K562 (cell line): ENCODE results near the gene RSPH3. TPM values are rescaled to one million over a fixed set of nuclear protein-coding genes. Genes with fewer than 3 reads are reported as not detected.

Experiments
- ATF1 ChIP-seq, 2 experiments: fragments of 450-650 bp in 1 of 2; IDR thresholded peaks; 2 replicates each; pipeline ENCODE4 v1.6.1; 2016; ENCODE audit warnings: missing compliant biosample characterization in 1 of 2, missing genetic modification characterization in 1 of 2
- CBFB ChIP-seq: sonication (generic); formaldehyde crosslinking; IDR thresholded peaks from 2 replicates; pipeline ENCODE4 v1.4.0; 2020; ENCODE audit warnings: mild to moderate bottlenecking, missing genetic modification reagents
- CCNT2 ChIP-seq: IDR thresholded peaks from 2 replicates; pipeline ENCODE4 v1.6.1; 2011; ENCODE audit warnings: borderline replicate concordance, low read depth, mild to moderate bottlenecking, moderate library complexity, mixed read lengths, low read length; ENCODE audit not compliant: insufficient read length; ENCODE audit errors: extremely low read depth
- E2F3 ChIP-seq: fragments of 250-450 bp; sonication (Bioruptor Pico); IDR thresholded peaks from 2 replicates; pipeline ENCODE4 v1.4.0; 2020; ENCODE audit warnings: mild to moderate bottlenecking
- KDM1A ChIP-seq, 2 experiments: fragments of 450-650 bp; IDR thresholded peaks; 2 replicates each; pipeline ENCODE4 v1.6.1; 2016; ENCODE audit warnings: mild to moderate bottlenecking in 2 of 2
- LEF1 ChIP-seq: fragments of 450-650 bp; IDR thresholded peaks from 2 replicates; pipeline ENCODE4 v1.6.1; 2016; ENCODE audit warnings: mild to moderate bottlenecking
- MEIS2 ChIP-seq: fragments of 450-650 bp; IDR thresholded peaks from 2 replicates; pipeline ENCODE4 v1.6.1; 2014; ENCODE audit warnings: mild to moderate bottlenecking; ENCODE audit not compliant: partially characterized antibody
- NBN ChIP-seq: fragments of 450-650 bp; IDR thresholded peaks from 2 replicates; pipeline ENCODE4 v1.6.1; 2016; ENCODE audit warnings: low read depth, mild to moderate bottlenecking
- NFIC ChIP-seq: fragments of 450-650 bp; IDR thresholded peaks from 2 replicates; pipeline ENCODE4 v1.6.1; 2017; ENCODE audit warnings: mild to moderate bottlenecking, inconsistent platforms
- NRF1 ChIP-seq, 2 experiments: fragments of 450-650 bp; IDR thresholded peaks in 1 of 2; conservative IDR thresholded peaks in 1 of 2; 2 replicates each; pipeline ENCODE4 v1.6.1; 2014; ENCODE audit warnings: mild to moderate bottlenecking in 2 of 2
- POLR2AphosphoS5 ChIP-seq: IDR thresholded peaks from 2 replicates; pipeline ENCODE4 v1.6.1; 2011; ENCODE audit warnings: mild to moderate bottlenecking, low read depth, low read length, moderate library complexity; ENCODE audit not compliant: control insufficient read depth, insufficient read depth
- RFX5 ChIP-seq: IDR thresholded peaks from 2 replicates; pipeline ENCODE4 v1.6.1; 2011; ENCODE audit warnings: low read depth, mild to moderate bottlenecking, improper control_type of control experiment, low read length
- SRSF3 ChIP-seq: fragments of 200-400 bp; formaldehyde crosslinking; IDR thresholded peaks from 2 replicates; pipeline ENCODE4 v1.6.1; 2016; ENCODE audit warnings: mild to moderate bottlenecking, low read length, moderate library complexity; ENCODE audit not compliant: insufficient read depth
- ZC3H11A ChIP-seq: IDR thresholded peaks from 2 replicates; pipeline ENCODE4 v1.6.1; 2012; ENCODE audit warnings: low read depth, low read length, improper control_type of control experiment
- ZNF311 ChIP-seq: fragments of 250-450 bp; sonication (Bioruptor Pico); IDR thresholded peaks from 2 replicates; pipeline ENCODE4 v1.4.0; 2020; ENCODE audit warnings: mild to moderate bottlenecking, moderate library complexity
- ZNF717 ChIP-seq: fragments of 250-450 bp; sonication (Bioruptor Pico); IDR thresholded peaks from 2 replicates; pipeline ENCODE4 v1.5.0; 2021
- polyA plus RNA-seq, 8 experiments: library from polyadenylated mRNA; depleted of rRNA in 4 of 8; stranded (reverse) in 5 of 8; unstranded in 3 of 8; fragments of >200 nt; fragmentation: Nextera tagmentation in 2 of 8; fragmentation: Illumina TruSeq in 1 of 8; extraction: Ambion mirVana in 2 of 8; extraction: Trizol in 1 of 8; gene quantifications; 2 replicates each; pipeline versions ENCODE4 v1.2.1 to v1.2.3, GENCODE V29; 2011 to 2014; ENCODE audit warnings: inconsistent platforms in 1 of 8, missing spikeins in 1 of 8
- total RNA-seq, 7 experiments: library from RNA; depleted of rRNA in 6 of 7; stranded (reverse); fragments of >200 nt in 6 of 7; fragmentation: Illumina TruSeq in 2 of 7; extraction: Trizol in 2 of 7; gene quantifications; 2 replicates each; pipeline versions ENCODE4 v1.2.1 to v1.2.3, GENCODE V29; 2011 to 2021; ENCODE audit warnings: low replicate concordance in 1 of 7
- TF ChIP-seq, protein P1 (sequence below): sonication (generic); formaldehyde crosslinking; IDR thresholded peaks from 2 replicates; pipeline ENCODE4 v1.8.1; 2023; ENCODE audit warnings: mild to moderate bottlenecking, missing genetic modification reagents
- TF ChIP-seq, protein P2 (sequence below): fragments of 450-650 bp; formaldehyde crosslinking; IDR thresholded peaks from 2 replicates; pipeline ENCODE4 v1.4.0; 2022; ENCODE audit warnings: mild to moderate bottlenecking, moderate library complexity
- TF ChIP-seq, protein P3 (sequence below): fragments of 200-800 bp; sonication (Bioruptor generic); IDR thresholded peaks from 2 replicates; pipeline ENCODE4 v1.6.1; 2017; ENCODE audit warnings: missing genetic modification characterization, missing compliant biosample characterization
- TF ChIP-seq, protein P4 (sequence below): sonication (generic); formaldehyde crosslinking; IDR thresholded peaks from 2 replicates; pipeline ENCODE4 v1.8.0; 2022; ENCODE audit warnings: missing genetic modification reagents, mild to moderate bottlenecking, borderline replicate concordance
- TF ChIP-seq, protein P5 (sequence below): fragments of 250-450 bp; sonication (Bioruptor Pico); IDR thresholded peaks from 2 replicates; pipeline ENCODE4 v1.4.0; 2020; ENCODE audit warnings: mild to moderate bottlenecking
- TF ChIP-seq, protein P6 (sequence below): fragments of 450-650 bp; IDR thresholded peaks from 2 replicates; pipeline ENCODE4 v1.6.1; 2016; ENCODE audit warnings: low read depth, mild to moderate bottlenecking, moderate library complexity

RSPH3 gene
- total and polyA plus RNA-seq, 9 of the 15 experiments (the other 6 are each of a cell fraction or from before 2014, with no cell fraction given): 0.52 to 2.9 (median 1.5) TPM

DNA sequence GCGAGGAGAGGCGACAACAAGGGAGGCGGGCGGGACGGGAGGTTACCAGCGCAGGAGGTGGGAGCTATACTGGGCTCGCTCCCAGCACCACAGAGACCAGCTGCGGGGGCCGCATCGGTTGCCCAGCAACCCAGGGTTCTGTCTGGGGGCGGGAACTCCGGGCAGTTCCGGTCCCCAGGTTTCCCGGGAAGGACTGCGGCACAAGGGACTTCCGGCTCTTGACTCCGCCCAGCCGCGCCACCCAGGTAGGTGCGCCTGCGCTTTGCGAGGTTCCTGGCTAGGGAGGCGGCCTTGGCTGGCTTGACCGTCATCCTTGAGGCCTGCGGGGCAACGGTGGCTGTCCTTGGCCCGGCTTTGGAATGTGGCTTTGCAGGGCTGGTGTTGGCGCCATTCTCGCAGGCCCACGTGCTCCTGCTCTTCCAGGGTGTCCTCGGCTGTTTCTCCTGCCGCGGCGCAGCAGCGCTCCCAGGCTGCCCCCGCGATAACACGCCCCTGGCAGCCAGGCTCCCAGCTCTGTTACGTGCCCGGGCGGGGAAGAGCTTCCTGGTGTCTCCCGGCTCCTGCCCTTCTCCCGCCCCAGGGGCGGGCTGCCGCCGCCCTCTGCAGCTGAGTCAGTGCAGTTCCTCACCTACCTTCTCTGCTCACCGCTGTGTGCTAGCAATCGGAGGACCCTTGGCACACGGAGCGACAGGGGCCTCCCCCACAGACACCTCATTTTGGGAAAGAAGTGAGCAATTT lies at the start of gene RSPH3 (continued):
- TF ChIP-seq NRF1 (conservative IDR thresholded peaks at IDR 0.05 in 1 of 2, IDR thresholded peaks at IDR 0.05 in 1 of 2) (peak; percentile 98), NBN (peak; percentile 89), POLR2AphosphoS5 (peak; percentile 86; the same call in 1 of the 2 replicates), RFX5 (no peak), ATF1 (CRISPR knock-in tag; IDR thresholded peaks at IDR 0.05) (no peak), ATF1 (tag; IDR thresholded peaks at IDR 0.05) (peak; percentile 87), LEF1 (0 out of 2 replicates have a peak, but pooled peaks have one; percentile 23), ZNF311 (CRISPR knock-in tag) (no peak), ZC3H11A (no peak), ZNF717 (CRISPR knock-in tag) (no peak), E2F3 (CRISPR knock-in tag) (peak; percentile 91), MEIS2 (peak; percentile 87), KDM1A (IDR thresholded peaks at IDR 0.05) (no peak), CBFB (no peak), CCNT2 (peak; percentile 76), SRSF3 (no peak), NFIC (peak; percentile 69)
- TF ChIP-seq, protein P1, sequence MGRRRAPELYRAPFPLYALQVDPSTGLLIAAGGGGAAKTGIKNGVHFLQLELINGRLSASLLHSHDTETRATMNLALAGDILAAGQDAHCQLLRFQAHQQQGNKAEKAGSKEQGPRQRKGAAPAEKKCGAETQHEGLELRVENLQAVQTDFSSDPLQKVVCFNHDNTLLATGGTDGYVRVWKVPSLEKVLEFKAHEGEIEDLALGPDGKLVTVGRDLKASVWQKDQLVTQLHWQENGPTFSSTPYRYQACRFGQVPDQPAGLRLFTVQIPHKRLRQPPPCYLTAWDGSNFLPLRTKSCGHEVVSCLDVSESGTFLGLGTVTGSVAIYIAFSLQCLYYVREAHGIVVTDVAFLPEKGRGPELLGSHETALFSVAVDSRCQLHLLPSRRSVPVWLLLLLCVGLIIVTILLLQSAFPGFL: 0 out of 2 replicates have a peak, but pooled peaks have one; percentile 49
- TF ChIP-seq, protein P2, sequence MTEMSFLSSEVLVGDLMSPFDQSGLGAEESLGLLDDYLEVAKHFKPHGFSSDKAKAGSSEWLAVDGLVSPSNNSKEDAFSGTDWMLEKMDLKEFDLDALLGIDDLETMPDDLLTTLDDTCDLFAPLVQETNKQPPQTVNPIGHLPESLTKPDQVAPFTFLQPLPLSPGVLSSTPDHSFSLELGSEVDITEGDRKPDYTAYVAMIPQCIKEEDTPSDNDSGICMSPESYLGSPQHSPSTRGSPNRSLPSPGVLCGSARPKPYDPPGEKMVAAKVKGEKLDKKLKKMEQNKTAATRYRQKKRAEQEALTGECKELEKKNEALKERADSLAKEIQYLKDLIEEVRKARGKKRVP (CRISPR knock-in tag): no peak
- TF ChIP-seq, protein P3, sequence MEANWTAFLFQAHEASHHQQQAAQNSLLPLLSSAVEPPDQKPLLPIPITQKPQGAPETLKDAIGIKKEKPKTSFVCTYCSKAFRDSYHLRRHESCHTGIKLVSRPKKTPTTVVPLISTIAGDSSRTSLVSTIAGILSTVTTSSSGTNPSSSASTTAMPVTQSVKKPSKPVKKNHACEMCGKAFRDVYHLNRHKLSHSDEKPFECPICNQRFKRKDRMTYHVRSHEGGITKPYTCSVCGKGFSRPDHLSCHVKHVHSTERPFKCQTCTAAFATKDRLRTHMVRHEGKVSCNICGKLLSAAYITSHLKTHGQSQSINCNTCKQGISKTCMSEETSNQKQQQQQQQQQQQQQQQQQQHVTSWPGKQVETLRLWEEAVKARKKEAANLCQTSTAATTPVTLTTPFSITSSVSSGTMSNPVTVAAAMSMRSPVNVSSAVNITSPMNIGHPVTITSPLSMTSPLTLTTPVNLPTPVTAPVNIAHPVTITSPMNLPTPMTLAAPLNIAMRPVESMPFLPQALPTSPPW: peak; percentile 64
- TF ChIP-seq, protein P4, sequence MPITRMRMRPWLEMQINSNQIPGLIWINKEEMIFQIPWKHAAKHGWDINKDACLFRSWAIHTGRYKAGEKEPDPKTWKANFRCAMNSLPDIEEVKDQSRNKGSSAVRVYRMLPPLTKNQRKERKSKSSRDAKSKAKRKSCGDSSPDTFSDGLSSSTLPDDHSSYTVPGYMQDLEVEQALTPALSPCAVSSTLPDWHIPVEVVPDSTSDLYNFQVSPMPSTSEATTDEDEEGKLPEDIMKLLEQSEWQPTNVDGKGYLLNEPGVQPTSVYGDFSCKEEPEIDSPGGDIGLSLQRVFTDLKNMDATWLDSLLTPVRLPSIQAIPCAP (CRISPR knock-in tag): no peak
- TF ChIP-seq, protein P5, sequence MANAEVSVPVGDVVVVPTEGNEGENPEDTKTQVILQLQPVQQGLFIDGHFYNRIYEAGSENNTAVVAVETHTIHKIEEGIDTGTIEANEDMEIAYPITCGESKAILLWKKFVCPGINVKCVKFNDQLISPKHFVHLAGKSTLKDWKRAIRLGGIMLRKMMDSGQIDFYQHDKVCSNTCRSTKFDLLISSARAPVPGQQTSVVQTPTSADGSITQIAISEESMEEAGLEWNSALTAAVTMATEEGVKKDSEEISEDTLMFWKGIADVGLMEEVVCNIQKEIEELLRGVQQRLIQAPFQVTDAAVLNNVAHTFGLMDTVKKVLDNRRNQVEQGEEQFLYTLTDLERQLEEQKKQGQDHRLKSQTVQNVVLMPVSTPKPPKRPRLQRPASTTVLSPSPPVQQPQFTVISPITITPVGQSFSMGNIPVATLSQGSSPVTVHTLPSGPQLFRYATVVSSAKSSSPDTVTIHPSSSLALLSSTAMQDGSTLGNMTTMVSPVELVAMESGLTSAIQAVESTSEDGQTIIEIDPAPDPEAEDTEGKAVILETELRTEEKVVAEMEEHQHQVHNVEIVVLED: peak; percentile 53; the same call in 1 of the 2 replicates
- TF ChIP-seq, protein P6, sequence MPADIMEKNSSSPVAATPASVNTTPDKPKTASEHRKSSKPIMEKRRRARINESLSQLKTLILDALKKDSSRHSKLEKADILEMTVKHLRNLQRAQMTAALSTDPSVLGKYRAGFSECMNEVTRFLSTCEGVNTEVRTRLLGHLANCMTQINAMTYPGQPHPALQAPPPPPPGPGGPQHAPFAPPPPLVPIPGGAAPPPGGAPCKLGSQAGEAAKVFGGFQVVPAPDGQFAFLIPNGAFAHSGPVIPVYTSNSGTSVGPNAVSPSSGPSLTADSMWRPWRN: no peak
